ENCODE data around the gene FARSB. TPM values are rescaled to one million over a fixed set of nuclear protein-coding genes. Genes with fewer than 3 reads are reported as not detected.
A peak's percentile ranks its signal among the peaks of the same experiment; 100 is the strongest.

FARSB gene
- total RNA-seq, 1 experiment from 2014 or later, result 32.9 TPM

DNA sequence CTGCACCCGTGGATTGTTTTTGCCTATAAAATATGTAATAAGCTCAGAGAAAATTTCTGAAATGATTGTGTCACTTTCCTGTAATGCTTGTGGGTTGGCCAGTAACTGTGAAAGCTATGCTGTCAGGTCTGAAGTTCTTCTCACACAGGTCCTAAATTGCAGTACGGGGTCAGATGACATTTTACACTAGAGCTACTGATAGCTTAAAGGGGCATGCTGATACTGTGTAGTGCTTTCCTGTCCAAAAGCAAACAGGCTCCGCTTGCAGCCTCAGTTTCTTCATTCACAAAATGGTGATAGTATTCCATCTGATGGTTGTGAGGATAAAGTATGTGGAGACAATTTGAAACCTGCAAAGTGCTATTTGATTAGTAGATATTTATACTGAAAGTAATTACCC is 7.6 kb upstream of the FARSB start:
- H3K9me2 ChIP-seq (replicated peaks; ENCODE audit: low read length), result no peaks in the 10 kb centered on the region
- BruUV-seq (replicated peaks), result no TSS peak
- H3K4me3 ChIP-seq (ENCODE audit: low read length), result no peak overlapping the region
- no peaks in the 10 kb centered on the region for H3K79me2 ChIP-seq (ENCODE audit: low read length)
- H3K4me1 ChIP-seq (ENCODE audit: insufficient read depth, low read length), result no peaks in the 10 kb centered on the region
- H3F3A ChIP-seq (ENCODE audit: low read length, unreplicated experiment), result no peaks in the 10 kb centered on the region
- no peak overlapping the region for H3K27ac ChIP-seq (ENCODE audit: low read length)
- H3K27me3 ChIP-seq (ENCODE audit: low read length), result no peaks in the 10 kb centered on the region
- no peaks in the 10 kb centered on the region for H4K20me1 ChIP-seq (ENCODE audit: low read length)
- H3K9me3 ChIP-seq (ENCODE audit: low read length), result no peaks in the 10 kb centered on the region
- ChIA-PET POLR2A (ENCODE audit: unreplicated experiment) (interaction anchor here (0.8 kb wide), 1 partner anchor 25 kb away, joined by 6 read pairs; no protein-coding TSS in a partner anchor), CTCF (interaction anchor here (0.6 kb wide), 1 partner anchor 1521 kb away, joined by 3 read pairs; no protein-coding TSS in a partner anchor)
- DNase-seq (no peak), ATAC-seq (no peak)
- H2AFZ ChIP-seq (ENCODE audit: low read length), result no peak overlapping the region
- intact Hi-C loops (cut with micrococcal nuclease), result no loop called here
- H3K4me2 ChIP-seq (ENCODE audit: low read length), result no peak overlapping the region
- TF ChIP-seq EZH2 (IDR thresholded peaks at IDR 0.05; ENCODE audit: low read length, unreplicated experiment) (no peak), EZH2phosphoT487 (IDR thresholded peaks at IDR 0.05; ENCODE audit: borderline replicate concordance, low read length) (no peak)
- TF ChIP-seq, protein P1, sequence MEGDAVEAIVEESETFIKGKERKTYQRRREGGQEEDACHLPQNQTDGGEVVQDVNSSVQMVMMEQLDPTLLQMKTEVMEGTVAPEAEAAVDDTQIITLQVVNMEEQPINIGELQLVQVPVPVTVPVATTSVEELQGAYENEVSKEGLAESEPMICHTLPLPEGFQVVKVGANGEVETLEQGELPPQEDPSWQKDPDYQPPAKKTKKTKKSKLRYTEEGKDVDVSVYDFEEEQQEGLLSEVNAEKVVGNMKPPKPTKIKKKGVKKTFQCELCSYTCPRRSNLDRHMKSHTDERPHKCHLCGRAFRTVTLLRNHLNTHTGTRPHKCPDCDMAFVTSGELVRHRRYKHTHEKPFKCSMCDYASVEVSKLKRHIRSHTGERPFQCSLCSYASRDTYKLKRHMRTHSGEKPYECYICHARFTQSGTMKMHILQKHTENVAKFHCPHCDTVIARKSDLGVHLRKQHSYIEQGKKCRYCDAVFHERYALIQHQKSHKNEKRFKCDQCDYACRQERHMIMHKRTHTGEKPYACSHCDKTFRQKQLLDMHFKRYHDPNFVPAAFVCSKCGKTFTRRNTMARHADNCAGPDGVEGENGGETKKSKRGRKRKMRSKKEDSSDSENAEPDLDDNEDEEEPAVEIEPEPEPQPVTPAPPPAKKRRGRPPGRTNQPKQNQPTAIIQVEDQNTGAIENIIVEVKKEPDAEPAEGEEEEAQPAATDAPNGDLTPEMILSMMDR (conservative IDR thresholded peaks at IDR 0.05; ENCODE audit: low read depth, low read length), result no peak
- no peak overlapping the region for H3K9ac ChIP-seq (ENCODE audit: low read length)
- no peaks in the 10 kb centered on the region for H3K36me3 ChIP-seq (ENCODE audit: low read depth, low read length)

- POLR2A ChIA-PET (ENCODE audit: unreplicated experiment), result no interaction called here
- no peaks in the 10 kb centered on the region for H3F3A ChIP-seq (ENCODE audit: low read length, unreplicated experiment)
- CTCF ChIA-PET, result no interaction called here
- peak overlapping the region; percentile 18; the same call in 1 of the 2 replicates for H3K27ac ChIP-seq (ENCODE audit: low read length)
- H3K27me3 ChIP-seq (ENCODE audit: low read length), result no peaks in the 10 kb centered on the region
- intact Hi-C loops (cut with micrococcal nuclease), result no loop called here
- H3K79me2 ChIP-seq (ENCODE audit: low read length), result peaks cover 52% of the 10 kb centered on the region
- peak overlapping the region; percentile 100 for H3K9ac ChIP-seq (ENCODE audit: low read length)
- peak overlapping the region; percentile 97 for H3K4me3 ChIP-seq (ENCODE audit: low read length)
- BruUV-seq (replicated peaks), result TSS peak; percentile 97
- H3K4me2 ChIP-seq (ENCODE audit: low read length), result peak overlapping the region; percentile 98
- DNase-seq, result no peak
- H3K9me3 ChIP-seq (ENCODE audit: low read length), result no peaks in the 10 kb centered on the region
- no peaks in the 10 kb centered on the region for H3K9me2 ChIP-seq (replicated peaks; ENCODE audit: low read length)
- peak overlapping the region; percentile 97 for H2AFZ ChIP-seq (ENCODE audit: low read length)
- TF ChIP-seq EZH2 (IDR thresholded peaks at IDR 0.05; ENCODE audit: low read length, unreplicated experiment) (no peak), EZH2phosphoT487 (IDR thresholded peaks at IDR 0.05; ENCODE audit: borderline replicate concordance, low read length) (no peak)
- TF ChIP-seq, protein P1 (conservative IDR thresholded peaks at IDR 0.05; ENCODE audit: low read depth, low read length), result no peak
- no peaks in the 10 kb centered on the region for H3K36me3 ChIP-seq (ENCODE audit: low read depth, low read length)
- H3K4me1 ChIP-seq (ENCODE audit: insufficient read depth, low read length), result peaks cover 30% of the 10 kb centered on the region
- H4K20me1 ChIP-seq (ENCODE audit: low read length), result 0 out of 2 replicates have a peak, but pooled peaks cover 11% of the 10 kb centered on the region
- peak; percentile 34 for ATAC-seq
Measured at GRCh38 chr2:222656526-222657446, 894 bp upstream of the FARSB start.

GRCh38 chr2:222653280-222653679 is 2.6 kb downstream of the FARSB start:
- H3K4me1 ChIP-seq (ENCODE audit: insufficient read depth, low read length), result peaks cover 30% of the 10 kb centered on the region
- H3K79me2 ChIP-seq (ENCODE audit: low read length), result peaks cover 82% of the 10 kb centered on the region
- no peak for DNase-seq
- ATAC-seq, result no peak
- H4K20me1 ChIP-seq (ENCODE audit: low read length), result peaks cover 31% of the 10 kb centered on the region; the same call in 1 of the 2 replicates
- peak overlapping the region; percentile 98 for H3K4me2 ChIP-seq (ENCODE audit: low read length)
- TF ChIP-seq, protein P1 (conservative IDR thresholded peaks at IDR 0.05; ENCODE audit: low read depth, low read length), result no peak
- POLR2A ChIA-PET (ENCODE audit: unreplicated experiment), result no interaction called here
- no peaks in the 10 kb centered on the region for H3F3A ChIP-seq (ENCODE audit: low read length, unreplicated experiment)
- intact Hi-C loops (cut with micrococcal nuclease), result no loop called here
- H3K9me2 ChIP-seq (replicated peaks; ENCODE audit: low read length), result no peaks in the 10 kb centered on the region
- peak overlapping the region; percentile 97; the same call in 1 of the 2 replicates for H3K4me3 ChIP-seq (ENCODE audit: low read length)
- CTCF ChIA-PET, result no interaction called here
- H3K9ac ChIP-seq (ENCODE audit: low read length), result no peak overlapping the region
- H3K27ac ChIP-seq (ENCODE audit: low read length), result no peak overlapping the region
- peaks cover 3% of the 10 kb centered on the region for H3K36me3 ChIP-seq (ENCODE audit: low read depth, low read length)
- no TSS peak for BruUV-seq (replicated peaks)
- no peaks in the 10 kb centered on the region for H3K9me3 ChIP-seq (ENCODE audit: low read length)
- H2AFZ ChIP-seq (ENCODE audit: low read length), result no peak overlapping the region
- no peaks in the 10 kb centered on the region for H3K27me3 ChIP-seq (ENCODE audit: low read length)
